HG03565 (cell line): ENCODE results near the gene IL1R2.
"Not testable (repeated sequence)": the region's sequence is repeated elsewhere in the genome, so short reads cannot be mapped to it uniquely, and the experiment has no call there.

ENCODE experiments used
- ATAC-seq: cut with Tn5 transposase; IDR thresholded peaks from one replicate; pipeline ENCODE4 v1.9.1; 2021; ENCODE audit warnings: mild to moderate bottlenecking, moderate library complexity; ENCODE audit not compliant: unreplicated experiment

IL1R2 gene

DNA sequence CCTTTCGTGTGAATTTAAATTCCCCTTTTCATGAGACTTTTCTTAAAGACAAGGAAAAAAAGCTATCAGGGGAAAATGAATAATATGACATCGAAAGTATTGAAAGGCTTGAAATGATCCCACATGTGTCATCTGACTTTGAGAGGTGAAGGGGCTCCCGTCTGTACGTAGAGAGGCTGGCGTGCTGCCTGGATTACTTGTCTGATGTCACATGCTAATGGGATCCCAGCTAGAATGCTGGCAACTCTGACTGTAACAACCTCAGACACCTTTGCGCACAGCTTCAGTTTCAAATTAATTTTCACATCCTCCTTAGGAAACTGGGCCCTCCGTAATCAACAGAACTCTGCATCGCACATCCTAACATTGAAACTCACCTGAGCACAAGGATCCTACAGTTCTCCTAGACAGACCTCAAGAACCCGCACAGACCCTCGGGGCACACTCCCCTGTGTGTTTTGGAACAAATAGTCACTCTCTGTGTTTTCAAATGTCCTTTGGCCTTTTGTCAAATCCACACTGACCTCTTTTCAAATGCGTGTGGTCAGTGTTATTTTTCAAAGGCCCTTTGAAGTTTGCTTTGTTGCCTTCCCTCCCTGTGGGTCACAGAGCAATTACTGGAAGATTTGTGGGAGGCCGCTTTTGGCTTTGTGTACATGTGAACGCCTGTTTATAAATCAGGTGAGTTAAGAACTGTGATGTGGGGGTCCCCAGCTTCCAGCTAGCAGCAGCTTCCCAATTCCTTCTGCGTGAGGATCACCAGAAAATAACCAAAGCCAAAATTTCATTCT, 65.9 kb downstream of the IL1R2 start:
- no peak for ATAC-seq

DNA sequence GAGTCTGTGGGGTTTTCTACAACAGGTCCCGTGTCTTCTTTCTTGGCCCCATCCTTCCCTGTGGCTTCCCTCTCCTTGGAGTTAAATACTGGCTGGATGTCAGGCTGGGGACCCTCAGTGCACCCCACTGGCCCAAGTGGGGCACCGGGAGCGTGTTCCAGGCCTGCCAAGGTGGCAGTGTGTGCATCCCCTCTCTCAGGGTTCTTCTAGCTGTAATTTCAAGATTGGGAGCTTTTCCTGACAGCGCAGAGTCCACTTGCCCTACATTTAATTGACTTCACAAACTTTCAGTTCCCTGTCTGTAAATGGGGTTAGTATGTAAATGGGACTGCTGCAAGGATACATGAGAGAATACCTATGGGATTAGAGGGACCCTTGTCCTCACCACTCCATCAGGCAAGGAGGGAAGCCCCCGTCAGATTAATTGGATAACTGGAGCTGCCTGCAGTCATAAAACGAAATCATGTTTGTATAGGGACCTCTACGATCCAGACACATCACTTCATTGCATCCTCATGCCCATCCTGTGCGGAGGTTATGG, 66.6 kb downstream of the IL1R2 start:
- ATAC-seq: no peak

DNA sequence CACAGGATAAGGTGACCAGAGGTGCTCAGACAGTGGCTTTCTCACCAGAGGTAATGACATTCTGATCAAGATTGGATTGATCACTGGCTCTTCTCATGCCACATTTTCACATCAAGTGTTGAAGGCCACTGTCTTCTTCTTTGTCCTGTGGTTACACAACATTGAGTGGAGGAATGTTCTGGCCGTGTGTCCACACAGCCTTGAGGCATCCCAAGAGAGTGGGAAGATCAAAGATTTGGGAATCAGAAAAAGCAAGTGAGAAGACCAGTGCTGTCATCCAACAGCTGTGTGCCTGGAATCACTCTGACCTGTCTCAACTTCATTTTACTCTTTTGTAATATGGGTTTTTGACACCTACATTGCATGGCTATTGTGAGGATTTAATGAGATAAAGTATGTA, 67.4 kb downstream of the IL1R2 start:
- ATAC-seq: no peak

DNA sequence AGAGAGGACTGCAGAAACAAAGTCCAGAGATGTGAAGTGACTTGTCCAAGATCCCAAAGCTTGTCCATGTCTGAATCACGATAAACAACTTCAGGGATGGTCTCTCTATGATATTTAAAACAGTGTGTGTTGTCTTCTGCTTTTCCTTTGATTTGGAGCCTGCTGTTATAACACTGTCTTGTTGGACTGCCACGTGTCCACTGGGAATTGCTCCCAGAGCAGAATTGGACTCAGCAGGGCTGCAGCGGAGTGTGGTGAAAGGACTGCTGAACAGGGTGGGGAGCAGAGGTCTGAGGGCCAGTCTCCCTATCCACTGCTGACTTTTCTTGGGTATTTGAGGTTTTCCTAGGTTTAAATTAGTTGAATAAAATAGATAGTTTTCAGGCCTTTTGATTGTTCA, 68.3 kb downstream of the IL1R2 start:
- ATAC-seq: no peak

DNA sequence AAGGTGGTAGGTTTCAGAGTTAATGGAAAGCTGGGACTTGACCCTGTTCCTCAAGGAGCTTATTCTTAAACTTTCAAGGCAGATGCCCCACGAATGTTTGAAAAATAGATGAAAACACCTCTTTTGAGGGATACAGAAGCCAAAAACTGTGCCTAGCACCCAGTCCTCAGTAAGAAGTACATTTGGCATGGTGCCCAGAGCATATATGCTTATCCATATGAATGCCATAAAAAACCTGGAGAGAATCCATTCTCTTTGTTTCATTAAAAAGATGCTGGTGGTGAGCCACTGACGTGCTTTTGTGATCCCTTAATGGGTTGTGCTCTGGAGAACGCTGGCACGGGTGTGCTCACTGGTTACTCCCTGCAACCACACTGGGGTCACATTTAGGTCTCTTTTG, 69.0 kb downstream of the IL1R2 start:
- ATAC-seq: no peak

DNA sequence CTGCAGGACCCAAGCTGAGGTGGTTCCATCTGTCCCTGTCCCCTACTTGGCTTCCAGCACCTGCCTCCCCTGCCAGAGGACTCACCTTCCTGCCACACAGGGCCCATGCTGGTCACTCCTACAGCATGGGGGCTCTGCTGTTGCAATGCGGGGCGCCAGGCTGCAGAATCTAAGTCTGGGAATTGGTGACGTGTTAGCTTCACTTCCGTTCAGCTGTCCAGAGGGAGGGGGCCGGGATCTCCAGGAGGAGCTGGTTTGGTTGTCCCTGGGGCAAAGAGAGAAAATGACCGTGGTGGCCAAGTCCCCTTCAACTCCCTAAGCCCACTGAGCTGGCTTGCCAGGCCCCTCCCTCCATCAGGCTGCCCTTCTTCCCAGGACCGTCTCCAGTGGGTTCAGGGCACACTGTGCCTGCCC, 69.5 kb downstream of the IL1R2 start:
- ATAC-seq: no peak

DNA sequence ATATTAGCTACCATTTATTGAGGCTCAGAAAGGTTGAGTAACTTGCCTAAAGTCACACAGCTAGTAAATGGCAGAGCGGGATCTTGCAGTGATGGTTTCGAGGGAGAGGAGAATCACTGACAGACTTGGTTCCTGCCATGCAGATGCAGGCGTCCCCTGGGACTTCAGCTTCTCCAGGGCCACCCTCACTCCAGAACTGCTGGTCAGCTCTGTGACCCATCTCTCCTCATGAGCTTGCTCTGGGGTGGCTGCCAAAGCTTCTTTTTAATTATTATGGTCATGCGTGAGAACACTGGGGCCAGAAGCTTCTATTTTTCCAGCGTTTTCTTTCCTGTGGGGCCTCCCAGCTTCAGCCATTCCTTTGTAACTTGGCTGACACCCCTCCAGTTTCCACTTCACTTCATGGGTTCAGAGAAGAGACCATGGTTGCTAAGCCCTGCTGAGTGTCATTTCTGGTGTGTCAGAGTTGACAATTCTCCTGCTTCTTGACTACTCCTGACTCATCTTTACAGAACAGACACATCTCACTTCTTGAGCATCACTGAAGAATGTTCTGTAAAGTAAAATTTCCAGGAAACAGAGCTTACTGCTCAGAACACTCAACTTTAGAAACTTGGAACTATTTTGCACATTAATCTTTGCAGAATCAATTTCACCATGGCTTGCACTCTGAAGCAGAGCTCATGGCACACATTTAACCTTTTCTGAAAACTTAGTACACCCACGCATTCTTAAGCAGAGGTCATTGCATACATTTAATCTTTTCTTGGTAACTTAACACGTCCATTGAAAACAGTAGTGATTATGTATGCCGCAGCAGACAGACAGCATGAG, 70.4 kb downstream of the IL1R2 start:
- ATAC-seq: no peak

DNA sequence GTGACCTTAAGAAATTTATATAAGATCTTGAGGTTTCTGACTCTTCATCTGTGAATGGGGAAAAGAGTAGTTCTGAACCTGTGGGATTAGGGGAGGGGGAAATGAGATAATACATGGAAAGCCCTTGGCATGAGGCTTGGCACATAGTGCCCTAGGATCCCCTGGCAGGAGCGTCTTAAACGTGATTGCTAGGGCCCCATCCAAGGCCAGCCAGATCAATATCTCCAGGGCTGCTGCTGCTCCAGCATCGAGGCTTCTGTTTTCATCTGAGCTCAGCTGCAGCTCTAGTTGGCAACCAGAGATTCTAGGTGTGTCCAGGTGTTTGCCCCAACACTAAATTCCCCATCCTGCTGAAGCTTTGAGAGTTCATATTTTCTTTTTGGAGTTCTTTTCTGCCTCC, 71.0 kb downstream of the IL1R2 start:
- no peak for ATAC-seq

DNA sequence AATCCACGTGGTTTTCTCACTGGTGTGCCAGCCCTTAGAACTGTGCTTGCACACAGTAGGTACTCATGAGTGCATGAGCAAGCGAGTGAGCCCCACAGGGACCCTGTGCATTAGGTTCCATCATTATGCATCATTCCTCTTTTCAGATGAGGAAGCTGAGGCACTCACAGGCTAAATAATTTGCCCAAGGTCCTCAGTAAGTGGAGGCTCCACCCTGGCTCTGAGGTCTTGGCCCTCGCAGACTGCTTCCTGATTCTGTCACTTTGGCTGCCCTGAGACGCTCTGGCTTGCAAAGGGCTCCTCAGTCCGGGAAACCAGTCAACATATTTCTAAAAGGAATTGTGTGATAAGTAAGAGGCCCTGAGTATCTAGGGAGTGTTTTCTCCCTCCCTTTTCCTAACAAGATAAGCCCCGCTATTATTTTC, 71.7 kb downstream of the IL1R2 start:
- ATAC-seq: no peak

DNA sequence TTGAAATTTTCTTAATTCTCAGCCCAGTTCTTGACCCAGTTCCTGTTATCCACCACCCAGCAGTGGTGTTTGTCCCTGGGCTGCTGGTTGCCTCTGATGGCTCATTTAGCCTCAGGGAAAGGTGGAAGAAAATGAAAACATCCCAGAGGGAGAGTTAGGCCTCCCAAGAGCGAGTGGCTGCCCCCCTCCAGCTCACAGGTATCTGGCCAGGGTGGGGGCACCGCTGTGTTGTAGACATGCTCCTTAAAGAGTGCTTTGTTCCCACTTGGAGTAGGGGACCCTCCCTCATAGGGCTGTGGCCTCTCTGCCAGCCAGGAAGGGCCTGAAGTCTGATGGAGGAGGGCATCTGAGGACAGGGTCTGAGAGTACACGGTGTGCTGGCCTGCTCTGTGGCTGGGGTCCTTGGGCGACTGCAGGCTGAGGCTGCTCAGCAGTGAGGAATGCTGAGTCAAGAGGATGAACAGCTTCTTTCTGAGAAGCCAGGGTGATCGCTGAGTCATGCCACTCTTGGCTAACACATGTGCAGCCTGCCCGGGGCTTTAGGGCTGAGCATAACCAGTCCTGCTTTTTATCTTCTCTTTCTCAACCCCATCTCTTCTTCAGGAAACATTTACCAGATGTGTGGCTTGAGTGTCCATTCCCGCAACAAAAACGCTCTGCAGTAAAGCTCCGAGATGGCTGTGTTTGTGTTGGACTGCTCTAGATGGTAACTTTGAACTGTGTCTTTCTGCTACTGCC, 72.3 kb downstream of the IL1R2 start:
- ATAC-seq: no peak

DNA sequence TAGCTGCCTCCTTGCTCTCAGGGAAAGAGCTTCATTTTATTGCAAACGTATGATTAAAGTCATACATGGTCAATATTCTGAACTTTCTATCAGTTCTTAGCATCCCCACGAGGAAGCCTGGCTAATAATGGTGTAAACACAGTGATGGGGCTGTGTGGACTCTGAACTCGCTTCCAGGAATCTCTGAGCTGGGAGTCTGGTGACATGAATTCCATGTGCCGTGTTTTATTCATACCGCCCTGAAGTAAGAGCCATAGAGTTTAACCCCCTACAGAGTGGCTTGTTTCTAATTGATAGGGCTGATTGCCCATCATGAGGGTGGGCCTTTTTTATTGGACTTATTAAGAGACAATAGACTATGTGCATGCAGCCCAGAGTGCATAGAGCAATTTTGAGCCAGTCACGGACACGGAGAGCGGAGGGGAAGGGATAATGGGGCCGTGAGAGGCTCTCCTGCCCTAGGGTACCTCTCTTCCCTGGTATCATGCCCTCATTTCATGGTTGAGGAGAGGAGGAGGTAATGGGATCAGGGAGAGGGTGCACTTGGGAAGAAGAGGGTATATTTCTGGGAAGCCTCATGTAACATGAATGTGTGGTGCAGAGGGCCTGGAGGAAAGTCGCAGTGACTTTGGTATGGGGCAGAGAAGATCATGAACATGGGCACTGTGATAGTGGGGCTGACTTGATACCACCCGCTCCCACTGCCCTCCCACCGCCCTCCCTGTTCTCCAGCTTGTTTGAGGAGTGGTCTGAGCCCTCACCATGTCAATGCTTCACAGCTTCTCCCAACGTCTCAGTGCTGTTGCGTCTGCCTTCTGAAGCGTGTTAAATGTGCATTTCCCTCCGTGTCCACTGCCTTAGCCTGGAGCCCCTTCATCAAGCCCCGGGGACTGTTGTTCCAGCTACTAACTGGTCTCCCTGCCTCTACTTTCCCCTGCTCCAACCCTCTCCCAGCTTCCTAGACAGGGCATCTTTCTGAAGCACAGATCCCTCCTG, 73.2 kb downstream of the IL1R2 start:
- ATAC-seq: no peak

DNA sequence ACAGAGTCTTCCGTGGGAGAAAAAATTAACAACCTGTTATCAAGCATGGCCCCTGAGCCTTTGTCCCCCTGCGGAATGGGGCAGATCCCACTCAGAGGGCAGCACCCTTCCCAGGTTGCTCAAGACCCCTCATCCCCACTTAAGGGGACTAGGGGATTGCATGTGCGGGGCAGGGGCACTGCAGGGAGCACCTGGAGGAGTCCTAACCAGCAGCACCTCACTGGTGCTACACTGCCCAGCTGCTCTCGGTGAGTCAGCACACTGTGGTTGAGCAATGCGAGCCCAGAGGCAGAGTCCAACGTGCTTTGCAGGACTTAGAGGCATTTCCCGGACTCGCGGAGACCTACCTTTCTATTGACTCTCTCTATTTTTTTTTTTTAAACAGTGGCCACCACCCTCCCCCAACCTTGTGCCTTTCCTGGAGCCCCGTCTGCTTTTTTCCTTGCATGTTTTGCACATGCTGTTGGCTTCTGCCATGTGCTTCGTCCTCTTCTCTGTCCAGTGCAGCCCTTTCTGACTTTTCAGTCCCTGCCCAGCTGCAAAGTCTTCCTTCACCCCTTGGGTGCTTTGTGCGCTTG, 74.0 kb downstream of the IL1R2 start:
- no peak for ATAC-seq

DNA sequence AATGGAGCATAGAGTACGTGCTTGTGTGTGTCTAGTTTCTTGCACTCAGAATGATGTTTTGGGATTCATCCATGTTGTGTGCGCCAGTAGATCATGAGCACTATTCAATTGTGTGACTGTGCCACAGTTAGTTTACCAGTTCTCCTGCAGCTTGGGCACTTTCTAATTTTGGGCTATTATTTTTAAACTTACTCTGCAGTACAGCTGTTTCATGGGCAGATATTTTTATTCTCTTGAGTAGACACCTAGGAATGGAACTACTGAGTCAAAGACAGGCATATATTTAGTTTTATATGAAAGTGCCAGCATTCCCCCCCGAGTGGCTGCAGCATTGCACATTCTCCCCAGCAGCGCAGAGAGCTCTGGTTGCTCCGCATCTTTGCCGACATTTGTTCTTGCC, 74.8 kb downstream of the IL1R2 start:
- no peak for ATAC-seq

DNA sequence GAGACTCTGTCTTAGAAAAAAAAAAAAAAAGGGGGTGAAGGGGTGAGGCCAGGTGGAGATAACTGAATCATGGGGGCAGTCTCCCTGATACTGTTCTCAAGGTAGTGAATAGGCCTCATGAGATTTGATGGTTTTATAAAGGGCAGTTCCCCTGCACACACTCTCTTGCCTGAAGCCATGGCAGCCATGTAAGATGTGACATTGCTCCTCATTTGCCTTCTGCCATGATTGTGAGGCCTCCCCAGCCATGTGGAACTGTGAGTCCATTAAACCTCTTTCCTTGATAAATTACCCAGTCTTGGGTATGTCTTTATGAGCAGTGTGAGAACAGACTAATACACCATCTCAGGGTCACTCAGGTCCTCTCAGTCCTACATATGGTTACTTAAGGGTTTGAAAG, 76.4 kb downstream of the IL1R2 start:
- not testable (repeated sequence) for ATAC-seq

DNA sequence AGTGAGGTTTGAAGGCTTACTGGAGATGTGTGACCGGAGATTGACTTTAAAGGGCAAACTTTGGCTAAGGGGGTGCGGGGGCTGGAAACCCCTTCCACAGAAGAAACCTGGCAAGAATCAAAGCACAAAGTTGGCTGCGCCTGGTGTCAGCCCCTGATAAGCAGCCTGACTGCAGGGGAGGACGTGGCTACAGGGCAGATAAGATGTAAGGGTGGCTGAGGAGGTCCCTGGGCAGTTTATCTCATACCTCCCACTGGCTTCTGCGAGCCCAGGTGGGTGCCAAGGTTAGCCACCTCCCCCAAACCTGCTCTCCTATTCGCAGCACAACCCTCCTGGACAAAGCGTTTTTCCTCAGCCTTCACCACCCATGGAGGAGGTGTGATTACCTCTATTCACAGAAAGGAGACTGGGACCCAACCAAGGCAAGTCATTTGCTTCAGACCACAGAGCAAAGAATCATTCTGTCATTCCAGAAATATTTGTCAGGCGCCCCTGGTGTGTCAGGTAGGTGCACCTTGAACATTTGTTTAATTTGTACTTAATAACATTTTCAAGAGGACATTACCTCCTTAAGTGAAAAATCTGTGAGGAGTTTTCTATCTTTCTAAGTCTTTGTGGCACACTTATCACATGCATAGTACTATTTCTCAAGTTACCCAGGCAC, 77.7 kb downstream of the IL1R2 start:
- ATAC-seq: no peak

DNA sequence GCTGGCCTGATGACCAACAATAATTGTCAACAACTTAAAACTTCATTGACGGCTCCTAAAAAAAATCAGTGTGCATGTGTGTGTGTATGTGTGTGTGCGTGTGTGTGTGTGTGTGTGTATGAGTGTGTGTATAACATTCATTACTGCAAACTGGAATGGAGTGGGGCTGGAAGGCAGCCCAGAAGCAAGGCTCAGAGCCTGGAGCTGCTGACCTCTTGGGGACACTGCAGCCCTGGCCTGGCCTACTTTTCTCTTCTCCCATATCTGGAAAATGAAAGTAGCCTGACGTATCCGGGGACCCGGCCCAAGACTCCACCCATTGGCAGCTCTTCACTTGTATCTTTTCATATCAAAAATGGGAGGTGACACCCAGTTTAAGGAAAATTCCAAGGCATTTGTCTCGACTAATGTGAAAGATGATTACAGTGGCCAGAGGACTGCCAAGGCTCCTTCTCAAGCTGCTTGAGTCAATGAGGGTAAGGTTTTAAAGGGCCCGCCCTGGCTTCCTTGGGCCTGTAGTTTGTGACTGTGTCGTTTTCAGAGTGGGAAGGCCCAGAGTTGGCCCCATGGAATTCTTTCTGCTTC, 78.4 kb downstream of the IL1R2 start:
- ATAC-seq: no peak

DNA sequence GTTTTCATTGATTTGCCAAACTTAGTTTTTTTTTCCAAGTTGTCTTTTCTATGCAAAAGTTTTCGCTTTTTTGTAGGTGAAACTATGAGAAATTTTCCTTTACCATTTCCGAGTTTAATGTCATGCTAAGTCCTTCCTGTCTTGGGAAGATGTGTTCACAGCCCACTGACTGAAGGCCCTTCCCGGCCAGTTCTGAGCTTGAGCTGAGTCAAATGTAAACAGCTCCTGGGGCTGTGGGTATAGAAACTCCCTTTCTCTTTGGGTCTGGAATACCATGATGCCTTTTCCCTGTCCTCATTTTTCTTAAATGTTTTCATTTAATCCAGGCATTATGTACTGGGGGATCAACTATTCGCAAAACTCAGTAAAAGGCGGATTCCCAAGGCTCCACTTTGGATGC, 81.0 kb downstream of the IL1R2 start:
- no peak for ATAC-seq

DNA sequence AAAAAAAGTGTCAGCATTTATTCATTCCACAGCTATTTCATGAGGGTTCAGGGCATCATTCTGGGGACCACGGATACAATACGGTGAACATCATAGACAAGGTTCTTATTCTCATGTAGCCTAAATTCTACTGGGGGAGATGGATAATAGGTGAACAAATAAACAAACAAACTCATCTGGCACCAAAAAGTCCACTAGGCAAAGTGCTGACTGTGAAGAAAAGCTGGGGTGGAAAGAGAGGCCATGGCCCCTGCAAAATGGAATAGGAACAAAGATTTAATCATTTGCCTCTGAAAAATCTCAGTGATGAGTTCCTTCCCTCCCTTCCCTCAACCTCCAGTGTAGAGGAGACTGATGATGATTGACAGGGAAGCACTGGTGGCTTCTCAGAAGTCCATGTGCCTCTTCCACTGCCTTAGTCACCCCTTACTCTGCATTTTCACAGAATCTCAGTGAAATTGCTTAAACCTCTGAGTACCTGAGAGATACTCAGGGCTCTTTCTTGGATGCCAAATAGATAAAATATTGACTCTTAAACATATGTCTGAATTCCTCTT, 81.5 kb downstream of the IL1R2 start:
- ATAC-seq: no peak
